ENCODE measurements around the gene RFNG. TPM values are rescaled to one million over a fixed set of nuclear protein-coding genes. Genes with fewer than 3 reads are reported as not detected.

Gene RFNG
- total and polyA plus RNA-seq, 2 of the 13 experiments (the other 11 are each of a cell fraction or from before 2014, with no cell fraction given): 61.4 to 64.0 TPM

DNA sequence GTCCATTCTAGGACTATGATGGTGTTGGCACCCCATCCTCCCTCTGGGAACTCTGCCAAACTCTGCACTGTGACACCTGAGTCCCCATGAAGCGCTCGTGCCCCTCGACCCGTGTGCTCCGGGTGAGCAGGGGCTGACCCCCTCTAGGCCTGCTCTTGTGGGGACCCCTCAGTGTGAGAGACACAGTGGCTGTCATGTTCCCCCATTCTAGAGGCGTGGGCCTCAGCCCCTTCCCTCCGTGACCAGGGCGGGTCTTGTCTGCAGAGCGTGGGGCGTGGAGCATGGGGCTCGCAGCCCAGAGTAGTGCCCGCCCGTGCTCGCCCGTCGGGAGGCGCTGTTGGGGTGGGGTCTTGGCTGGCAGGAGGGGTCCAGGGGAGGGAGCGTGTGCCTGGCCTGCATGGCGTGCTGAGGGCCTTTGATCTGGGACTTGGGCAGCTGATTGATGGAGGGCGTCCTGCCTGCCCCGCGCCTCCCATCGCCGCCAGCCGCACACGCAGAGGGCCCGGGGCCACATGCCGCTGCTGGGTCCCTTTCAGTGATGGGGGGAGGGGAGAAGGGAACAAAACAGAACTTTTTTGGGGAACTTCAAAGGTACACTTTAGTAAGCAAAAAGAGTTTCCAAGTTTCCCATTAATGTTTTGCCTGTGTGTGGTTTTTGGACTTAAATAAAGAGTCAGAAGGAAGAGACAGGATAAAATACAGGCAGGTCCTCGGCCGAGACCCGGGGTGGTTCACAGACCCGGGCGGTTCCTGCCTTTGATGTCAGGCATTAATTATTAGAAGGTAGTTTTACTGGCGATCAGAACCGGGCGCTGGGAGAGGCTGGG lies 51.4 kb downstream of the RFNG start (continued):
- TF ChIP-seq ZSCAN21 (CRISPR knock-in tag; IDR thresholded peaks at IDR 0.05; ENCODE audit: borderline replicate concordance) (0 out of 2 replicates have a peak, but pooled peaks have one; percentile 59), KDM6A (CRISPR knock-in tag; IDR thresholded peaks at IDR 0.05; ENCODE audit: low read depth) (peak; percentile 49; the same call in 1 of the 2 replicates), ZNF660 (CRISPR knock-in tag; IDR thresholded peaks at IDR 0.05; ENCODE audit: borderline replicate concordance, low read depth) (no peak), JUNB (CRISPR knock-in tag; IDR thresholded peaks at IDR 0.05; ENCODE audit: borderline replicate concordance) (0 out of 2 replicates have a peak, but pooled peaks have one; percentile 30), ETV5 (CRISPR knock-in tag; IDR thresholded peaks at IDR 0.05; ENCODE audit: borderline replicate concordance) (no peak), KLF15 (CRISPR knock-in tag; IDR thresholded peaks at IDR 0.05; ENCODE audit: borderline replicate concordance) (no peak), ZFP62 (CRISPR knock-in tag; IDR thresholded peaks at IDR 0.05) (no peak), KLF12 (CRISPR knock-in tag; IDR thresholded peaks at IDR 0.05; ENCODE audit: borderline replicate concordance) (no peak; the same call in none of the 2 replicates), ZNF567 (CRISPR knock-in tag; IDR thresholded peaks at IDR 0.05; ENCODE audit: borderline replicate concordance) (no peak)
- TF ChIP-seq, protein P1, sequence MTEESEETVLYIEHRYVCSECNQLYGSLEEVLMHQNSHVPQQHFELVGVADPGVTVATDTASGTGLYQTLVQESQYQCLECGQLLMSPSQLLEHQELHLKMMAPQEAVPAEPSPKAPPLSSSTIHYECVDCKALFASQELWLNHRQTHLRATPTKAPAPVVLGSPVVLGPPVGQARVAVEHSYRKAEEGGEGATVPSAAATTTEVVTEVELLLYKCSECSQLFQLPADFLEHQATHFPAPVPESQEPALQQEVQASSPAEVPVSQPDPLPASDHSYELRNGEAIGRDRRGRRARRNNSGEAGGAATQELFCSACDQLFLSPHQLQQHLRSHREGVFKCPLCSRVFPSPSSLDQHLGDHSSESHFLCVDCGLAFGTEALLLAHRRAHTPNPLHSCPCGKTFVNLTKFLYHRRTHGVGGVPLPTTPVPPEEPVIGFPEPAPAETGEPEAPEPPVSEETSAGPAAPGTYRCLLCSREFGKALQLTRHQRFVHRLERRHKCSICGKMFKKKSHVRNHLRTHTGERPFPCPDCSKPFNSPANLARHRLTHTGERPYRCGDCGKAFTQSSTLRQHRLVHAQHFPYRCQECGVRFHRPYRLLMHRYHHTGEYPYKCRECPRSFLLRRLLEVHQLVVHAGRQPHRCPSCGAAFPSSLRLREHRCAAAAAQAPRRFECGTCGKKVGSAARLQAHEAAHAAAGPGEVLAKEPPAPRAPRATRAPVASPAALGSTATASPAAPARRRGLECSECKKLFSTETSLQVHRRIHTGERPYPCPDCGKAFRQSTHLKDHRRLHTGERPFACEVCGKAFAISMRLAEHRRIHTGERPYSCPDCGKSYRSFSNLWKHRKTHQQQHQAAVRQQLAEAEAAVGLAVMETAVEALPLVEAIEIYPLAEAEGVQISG (CRISPR knock-in tag; IDR thresholded peaks at IDR 0.05): no peak; the same call in 1 of the 2 replicates
- TF ChIP-seq, protein P2, sequence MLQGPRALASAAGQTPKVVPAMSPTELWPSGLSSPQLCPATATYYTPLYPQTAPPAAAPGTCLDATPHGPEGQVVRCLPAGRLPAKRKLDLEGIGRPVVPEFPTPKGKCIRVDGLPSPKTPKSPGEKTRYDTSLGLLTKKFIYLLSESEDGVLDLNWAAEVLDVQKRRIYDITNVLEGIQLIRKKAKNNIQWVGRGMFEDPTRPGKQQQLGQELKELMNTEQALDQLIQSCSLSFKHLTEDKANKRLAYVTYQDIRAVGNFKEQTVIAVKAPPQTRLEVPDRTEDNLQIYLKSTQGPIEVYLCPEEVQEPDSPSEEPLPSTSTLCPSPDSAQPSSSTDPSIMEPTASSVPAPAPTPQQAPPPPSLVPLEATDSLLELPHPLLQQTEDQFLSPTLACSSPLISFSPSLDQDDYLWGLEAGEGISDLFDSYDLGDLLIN (CRISPR knock-in tag; IDR thresholded peaks at IDR 0.05; ENCODE audit: borderline replicate concordance): no peak
- TF ChIP-seq, protein P3, sequence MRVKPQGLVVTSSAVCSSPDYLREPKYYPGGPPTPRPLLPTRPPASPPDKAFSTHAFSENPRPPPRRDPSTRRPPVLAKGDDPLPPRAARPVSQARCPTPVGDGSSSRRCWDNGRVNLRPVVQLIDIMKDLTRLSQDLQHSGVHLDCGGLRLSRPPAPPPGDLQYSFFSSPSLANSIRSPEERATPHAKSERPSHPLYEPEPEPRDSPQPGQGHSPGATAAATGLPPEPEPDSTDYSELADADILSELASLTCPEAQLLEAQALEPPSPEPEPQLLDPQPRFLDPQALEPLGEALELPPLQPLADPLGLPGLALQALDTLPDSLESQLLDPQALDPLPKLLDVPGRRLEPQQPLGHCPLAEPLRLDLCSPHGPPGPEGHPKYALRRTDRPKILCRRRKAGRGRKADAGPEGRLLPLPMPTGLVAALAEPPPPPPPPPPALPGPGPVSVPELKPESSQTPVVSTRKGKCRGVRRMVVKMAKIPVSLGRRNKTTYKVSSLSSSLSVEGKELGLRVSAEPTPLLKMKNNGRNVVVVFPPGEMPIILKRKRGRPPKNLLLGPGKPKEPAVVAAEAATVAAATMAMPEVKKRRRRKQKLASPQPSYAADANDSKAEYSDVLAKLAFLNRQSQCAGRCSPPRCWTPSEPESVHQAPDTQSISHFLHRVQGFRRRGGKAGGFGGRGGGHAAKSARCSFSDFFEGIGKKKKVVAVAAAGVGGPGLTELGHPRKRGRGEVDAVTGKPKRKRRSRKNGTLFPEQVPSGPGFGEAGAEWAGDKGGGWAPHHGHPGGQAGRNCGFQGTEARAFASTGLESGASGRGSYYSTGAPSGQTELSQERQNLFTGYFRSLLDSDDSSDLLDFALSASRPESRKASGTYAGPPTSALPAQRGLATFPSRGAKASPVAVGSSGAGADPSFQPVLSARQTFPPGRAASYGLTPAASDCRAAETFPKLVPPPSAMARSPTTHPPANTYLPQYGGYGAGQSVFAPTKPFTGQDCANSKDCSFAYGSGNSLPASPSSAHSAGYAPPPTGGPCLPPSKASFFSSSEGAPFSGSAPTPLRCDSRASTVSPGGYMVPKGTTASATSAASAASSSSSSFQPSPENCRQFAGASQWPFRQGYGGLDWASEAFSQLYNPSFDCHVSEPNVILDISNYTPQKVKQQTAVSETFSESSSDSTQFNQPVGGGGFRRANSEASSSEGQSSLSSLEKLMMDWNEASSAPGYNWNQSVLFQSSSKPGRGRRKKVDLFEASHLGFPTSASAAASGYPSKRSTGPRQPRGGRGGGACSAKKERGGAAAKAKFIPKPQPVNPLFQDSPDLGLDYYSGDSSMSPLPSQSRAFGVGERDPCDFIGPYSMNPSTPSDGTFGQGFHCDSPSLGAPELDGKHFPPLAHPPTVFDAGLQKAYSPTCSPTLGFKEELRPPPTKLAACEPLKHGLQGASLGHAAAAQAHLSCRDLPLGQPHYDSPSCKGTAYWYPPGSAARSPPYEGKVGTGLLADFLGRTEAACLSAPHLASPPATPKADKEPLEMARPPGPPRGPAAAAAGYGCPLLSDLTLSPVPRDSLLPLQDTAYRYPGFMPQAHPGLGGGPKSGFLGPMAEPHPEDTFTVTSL (CRISPR knock-in tag; IDR thresholded peaks at IDR 0.05; ENCODE audit: borderline replicate concordance): no peak; the same call in 1 of the 2 replicates
- TF ChIP-seq, protein P4, sequence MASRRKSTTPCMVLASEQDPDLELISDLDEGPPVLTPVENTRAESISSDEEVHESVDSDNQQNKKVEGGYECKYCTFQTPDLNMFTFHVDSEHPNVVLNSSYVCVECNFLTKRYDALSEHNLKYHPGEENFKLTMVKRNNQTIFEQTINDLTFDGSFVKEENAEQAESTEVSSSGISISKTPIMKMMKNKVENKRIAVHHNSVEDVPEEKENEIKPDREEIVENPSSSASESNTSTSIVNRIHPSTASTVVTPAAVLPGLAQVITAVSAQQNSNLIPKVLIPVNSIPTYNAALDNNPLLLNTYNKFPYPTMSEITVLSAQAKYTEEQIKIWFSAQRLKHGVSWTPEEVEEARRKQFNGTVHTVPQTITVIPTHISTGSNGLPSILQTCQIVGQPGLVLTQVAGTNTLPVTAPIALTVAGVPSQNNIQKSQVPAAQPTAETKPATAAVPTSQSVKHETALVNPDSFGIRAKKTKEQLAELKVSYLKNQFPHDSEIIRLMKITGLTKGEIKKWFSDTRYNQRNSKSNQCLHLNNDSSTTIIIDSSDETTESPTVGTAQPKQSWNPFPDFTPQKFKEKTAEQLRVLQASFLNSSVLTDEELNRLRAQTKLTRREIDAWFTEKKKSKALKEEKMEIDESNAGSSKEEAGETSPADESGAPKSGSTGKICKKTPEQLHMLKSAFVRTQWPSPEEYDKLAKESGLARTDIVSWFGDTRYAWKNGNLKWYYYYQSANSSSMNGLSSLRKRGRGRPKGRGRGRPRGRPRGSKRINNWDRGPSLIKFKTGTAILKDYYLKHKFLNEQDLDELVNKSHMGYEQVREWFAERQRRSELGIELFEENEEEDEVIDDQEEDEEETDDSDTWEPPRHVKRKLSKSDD (CRISPR knock-in tag; IDR thresholded peaks at IDR 0.05; ENCODE audit: low read depth): 0 out of 2 replicates have a peak, but pooled peaks have one; percentile 41
